T-cell (primary cell): Measurements from ENCODE around the gene MPHOSPH9. TPM values are rescaled to one million over a fixed set of nuclear protein-coding genes. Genes with fewer than 3 reads are reported as not detected.

Source experiments
- ATAC-seq, 4 experiments: fragments of 200-7000 bp in 3 of 4; fragments of 150-1000 bp in 1 of 4; cut with Tn5 transposase; replicated peaks in 1 of 4; 1 replicate in 3 of 4; 2 replicates in 1 of 4; pipeline ENCODE4 v1.10.0; 2021; ENCODE audit warnings: moderate library complexity in 3 of 4, mild to moderate bottlenecking in 2 of 4, moderate number of reproducible peaks in 1 of 4
- CTCF ChIA-PET, 2 donors: fragments of 300-600 bp; sonication (Branson Sonifier 250); formaldehyde crosslinking; loops; one replicate each; lab custom pipeline; 2022; ENCODE audit warnings: antibody characterized with exemption in 2 of 2; lab: Charles Lee
- POLR2A ChIA-PET, 2 donors: fragments of 300-600 bp; sonication (Branson Sonifier 250); formaldehyde crosslinking; loops; one replicate each; lab custom pipeline; 2022; ENCODE audit warnings: antibody characterized with exemption in 2 of 2; lab: Charles Lee
- DNase-seq, 35 experiments: peaks; one replicate each; pipeline versions ENCODE4 v3.0.0 to v3.0.0-alpha.2; 2013 to 2023
- H3K27ac ChIP-seq: one replicate; pipeline ENCODE4 v1.5.1; 2013; ENCODE audit warnings: low read length
- H3K27me3 ChIP-seq, 2 experiments: replicated peaks in 1 of 2; 1 replicate in 1 of 2; 2 replicates in 1 of 2; pipeline versions ENCODE4 v1.6.1 to v1.7.0; 2013; ENCODE audit warnings: low read length in 1 of 2, mixed read lengths in 1 of 2; ENCODE audit not compliant: control insufficient read depth in 2 of 2, insufficient read depth in 2 of 2; ENCODE audit errors: extremely low read depth in 1 of 2
- H3K36me3 ChIP-seq, 2 donors: 1 replicate in 1 of 2; 2 replicates in 1 of 2; pipeline versions ENCODE4 v1.6.1 to v1.7.0; 2013; ENCODE audit warnings: low read length in 1 of 2; ENCODE audit not compliant: control insufficient read depth in 2 of 2, insufficient read depth in 1 of 2; ENCODE audit errors: extremely low read depth in 1 of 2
- H3K4me1 ChIP-seq, 2 experiments: 1 replicate in 1 of 2; 2 replicates in 1 of 2; pipeline versions ENCODE4 v1.6.1 to v1.7.0; 2013; ENCODE audit warnings: low read length in 2 of 2, mixed read lengths in 1 of 2; ENCODE audit not compliant: insufficient read depth in 2 of 2, control insufficient read depth in 1 of 2; ENCODE audit errors: extremely low read depth in 1 of 2
- H3K4me3 ChIP-seq, 2 donors: 1 replicate in 1 of 2; 2 replicates in 1 of 2; pipeline versions ENCODE4 v1.5.1 to v1.7.0; 2013; ENCODE audit warnings: mild to moderate bottlenecking in 2 of 2, low read length in 1 of 2, moderate library complexity in 1 of 2; ENCODE audit not compliant: control insufficient read depth in 1 of 2; ENCODE audit errors: extremely low read depth in 1 of 2
- H3K9me3 ChIP-seq: 2 replicates; pipeline ENCODE4 v1.7.0; 2013
- H3K27ac Mint-ChIP-seq, 2 donors: one replicate each; pipeline ENCODE4 v1.8.0; 2020 to 2021; ENCODE audit warnings: mild to moderate bottlenecking in 2 of 2, mixed read lengths in 2 of 2
- H3K27me3 Mint-ChIP-seq, 2 donors: one replicate each; pipeline ENCODE4 v1.8.0; 2021 to 2022; ENCODE audit warnings: mixed read lengths in 2 of 2
- H3K36me3 Mint-ChIP-seq: one replicate; pipeline ENCODE4 v1.8.0; 2021; ENCODE audit warnings: mixed read lengths
- H3K4me1 Mint-ChIP-seq, 3 donors: one replicate each; pipeline ENCODE4 v1.8.0; 2020 to 2022; ENCODE audit warnings: mixed read lengths in 3 of 3, mild to moderate bottlenecking in 1 of 3
- H3K4me3 Mint-ChIP-seq, 3 donors: one replicate each; pipeline ENCODE4 v1.8.0; 2020 to 2022; ENCODE audit warnings: mild to moderate bottlenecking in 3 of 3, mixed read lengths in 3 of 3, moderate library complexity in 3 of 3
- H3K9me3 Mint-ChIP-seq, 3 donors: one replicate each; pipeline ENCODE4 v1.8.0; 2020 to 2022; ENCODE audit warnings: mixed read lengths in 3 of 3
- WGBS: methylation state at CpG from one replicate; pipeline ENCODE4 v1.1.5; 2013; ENCODE audit warnings: missing lambda C conversion rate; ENCODE audit not compliant: insufficient coverage; 5-methylcytosine and 5-hydroxymethylcytosine counted together
- total RNA-seq, 35 experiments: library from RNA in 6 of 35; stranded (reverse) in 6 of 35; fragments of 120-200 nt in 1 of 35; gene quantifications; one replicate each; pipeline versions ENCODE4 v1.2.1 to v1.2.4 and lab custom pipeline; 2013 to 2026

MPHOSPH9 gene
- total RNA-seq, 5 donors from 2014 or later (not counting 1 experiment from before 2014, with no cell fraction given): 48.5 to 105 (median 56.3) TPM

DNA sequence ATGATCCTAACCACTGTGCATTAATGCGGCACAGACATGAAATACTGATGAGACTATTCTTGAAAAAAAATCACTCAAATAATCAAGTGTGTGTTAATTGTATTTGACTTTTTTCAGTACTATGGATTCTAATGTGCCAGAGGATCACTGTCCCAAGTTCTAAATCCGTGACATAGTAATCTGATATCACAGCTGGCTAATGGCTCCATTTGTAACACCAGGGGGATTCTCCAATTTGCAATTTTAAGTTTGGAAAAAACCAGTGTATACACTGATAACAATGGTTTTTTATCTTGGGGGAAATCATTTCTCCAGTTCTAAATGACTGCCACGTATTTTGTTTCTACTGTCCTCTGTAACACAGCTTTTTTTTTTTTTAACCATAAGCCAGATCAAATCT lies 33.0 kb downstream of the MPHOSPH9 start:
- no peaks in the 10 kb centered on the region for H3K27me3 ChIP-seq
- peaks cover 4 to 5% of the 10 kb centered on the region in 2 experiments for H3K4me1 ChIP-seq
- no peaks in the 10 kb centered on the region for H3K9me3 ChIP-seq
- H3K9me3 Mint-ChIP-seq: no peaks in the 10 kb centered on the region
- H3K4me3 Mint-ChIP-seq: peak overlapping the region in 1 of 3 donors; percentile 12
- CTCF ChIA-PET: interaction anchor here in 1 of 2 donors (1.0 to 1.3 kb wide), 2 partner anchors 23 to 38 kb away, joined by 4 to 5 read pairs; no protein-coding TSS in a partner anchor
- DNase-seq (no peak), ATAC-seq (no peak)
- peak overlapping the region; percentile 91 to 93 for H3K27ac Mint-ChIP-seq
- H3K4me1 Mint-ChIP-seq: peaks cover 18 to 20% (median 19%) of the 10 kb centered on the region in 3 donors
- H3K36me3 ChIP-seq: peaks cover 6 to 39% of the 10 kb centered on the region in 2 donors
- POLR2A ChIA-PET: no interaction called here
- WGBS: 100% methylated on average over 1 of the region's 3 CpGs
- no peak overlapping the region for H3K4me3 ChIP-seq
- no peaks in the 10 kb centered on the region for H3K27me3 Mint-ChIP-seq
- H3K36me3 Mint-ChIP-seq: peaks cover 31% of the 10 kb centered on the region
- H3K27ac ChIP-seq: no peak overlapping the region

DNA sequence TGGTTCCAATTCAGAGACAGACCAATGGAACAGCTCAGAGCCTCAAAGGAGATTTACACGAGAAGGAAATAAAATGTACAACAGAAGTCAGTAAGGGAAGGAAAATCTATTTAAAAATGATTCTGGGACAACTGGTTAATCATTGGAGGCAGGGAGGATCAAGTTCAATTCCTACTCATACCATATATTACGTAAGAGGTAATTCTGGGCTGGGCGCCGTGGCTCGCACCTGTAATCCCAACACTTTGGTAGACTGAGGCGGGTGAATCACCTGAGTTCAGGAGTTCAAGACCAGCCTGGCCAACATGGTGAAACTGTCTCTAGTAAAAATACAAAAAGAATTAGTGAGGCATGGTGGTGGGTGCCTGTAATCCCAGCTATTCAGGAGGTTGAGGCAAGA lies 45.3 kb downstream of the MPHOSPH9 start:
- CTCF ChIA-PET: no interaction called here
- peaks cover 6 to 61% of the 10 kb centered on the region in 2 donors for H3K36me3 ChIP-seq

DNA sequence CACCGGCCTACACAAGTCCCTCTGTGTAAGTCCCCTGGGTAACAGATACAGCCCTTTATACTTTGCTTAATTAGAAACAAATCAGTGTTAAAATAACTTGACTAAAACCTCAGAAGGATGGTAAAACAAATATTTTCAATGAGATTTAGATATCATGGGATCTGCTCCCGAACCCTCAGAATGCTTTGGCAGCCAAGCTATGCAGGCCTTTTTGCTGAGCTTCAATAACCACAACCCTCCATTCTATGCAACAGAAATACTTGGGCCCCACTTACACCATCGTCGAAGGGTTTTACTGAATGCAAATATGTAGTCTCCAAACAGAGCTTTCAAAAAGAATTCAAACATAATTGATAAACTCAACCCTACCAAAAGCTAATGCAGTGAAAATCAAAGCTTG lies 52.8 kb downstream of the MPHOSPH9 start:
- no peaks in the 10 kb centered on the region for H3K9me3 ChIP-seq
- ChIA-PET CTCF (interaction anchor here in 1 of 2 donors (1.1 kb wide), 1 partner anchor 58 kb away, joined by 3 read pairs; no protein-coding TSS in a partner anchor), POLR2A (no interaction called here)
- no peak for DNase-seq
- no peaks in the 10 kb centered on the region for H3K27me3 ChIP-seq
- WGBS: no CpG with 5 or more reads among the region's 4 CpGs
- H3K4me3 ChIP-seq: no peak overlapping the region
- no peak for ATAC-seq
- H3K27ac Mint-ChIP-seq: no peak overlapping the region
- peaks cover 26% of the 10 kb centered on the region for H3K36me3 Mint-ChIP-seq
- H3K27ac ChIP-seq: no peak overlapping the region
- peak overlapping the region in 1 of 3 donors; percentile 21 for H3K4me3 Mint-ChIP-seq
- no peaks in the 10 kb centered on the region for H3K4me1 ChIP-seq
- H3K9me3 Mint-ChIP-seq: no peaks in the 10 kb centered on the region
- H3K36me3 ChIP-seq: peaks cover 8 to 53% of the 10 kb centered on the region in 2 donors
- no peaks in the 10 kb centered on the region for H3K27me3 Mint-ChIP-seq
- no peaks in the 10 kb centered on the region for H3K4me1 Mint-ChIP-seq

More for the DNA sequence above, 45.3 kb downstream of the MPHOSPH9 start:
- Histone ChIP-seq H3K9me3 (no peaks in the 10 kb centered on the region), H3K4me3 (no peak overlapping the region), H3K27ac (no peak overlapping the region), H3K27me3 (no peaks in the 10 kb centered on the region), H3K4me1 (no peaks in the 10 kb centered on the region)
- H3K27me3 Mint-ChIP-seq: no peaks in the 10 kb centered on the region
- no peaks in the 10 kb centered on the region for H3K4me1 Mint-ChIP-seq
- peaks cover 36% of the 10 kb centered on the region for H3K36me3 Mint-ChIP-seq
- WGBS: no CpG with 5 or more reads among the region's 6 CpGs
- H3K27ac Mint-ChIP-seq: no peak overlapping the region
- POLR2A ChIA-PET: no interaction called here
- no peak for ATAC-seq
- DNase-seq: no peak
- H3K9me3 Mint-ChIP-seq: no peaks in the 10 kb centered on the region
- no peak overlapping the region for H3K4me3 Mint-ChIP-seq

DNA sequence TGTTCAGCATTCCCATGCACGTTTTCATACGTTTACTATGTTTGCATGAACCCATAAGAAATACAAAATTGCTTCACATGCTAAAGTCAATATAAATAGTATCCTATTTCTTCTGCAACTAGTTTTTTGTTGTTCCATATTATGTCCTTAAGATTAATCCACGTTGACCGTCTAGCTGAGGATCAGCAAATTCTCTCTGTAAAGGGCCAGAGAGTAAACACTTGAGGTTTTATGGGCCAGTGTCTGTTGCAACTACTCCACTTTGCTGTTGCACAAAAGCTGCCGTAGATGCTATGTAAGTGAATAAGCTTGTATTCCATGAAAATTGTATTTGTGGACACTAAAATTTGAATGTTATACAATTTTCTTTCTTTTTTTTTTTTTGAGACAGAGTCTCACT lies 61.0 kb downstream of the MPHOSPH9 start:
- peaks cover 0 to 5% (median 4%) of the 10 kb centered on the region in 3 donors for H3K4me1 Mint-ChIP-seq
- no peak overlapping the region for H3K4me3 Mint-ChIP-seq
- ATAC-seq: no peak
- CTCF ChIA-PET: interaction anchor here in 1 of 2 donors (1.0 kb wide), 1 partner anchor 66 kb away, joined by 3 read pairs; no protein-coding TSS in a partner anchor
- no peaks in the 10 kb centered on the region for H3K9me3 ChIP-seq
- H3K4me1 ChIP-seq: no peaks in the 10 kb centered on the region
- no peak for DNase-seq
- no peaks in the 10 kb centered on the region for H3K27me3 ChIP-seq
- H3K27ac Mint-ChIP-seq: no peak overlapping the region
- H3K4me3 ChIP-seq: no peak overlapping the region
- H3K27me3 Mint-ChIP-seq: no peaks in the 10 kb centered on the region
- H3K36me3 Mint-ChIP-seq: peaks cover 22% of the 10 kb centered on the region
- WGBS: 90% methylated on average over 2 of the region's 5 CpGs
- no peaks in the 10 kb centered on the region for H3K9me3 Mint-ChIP-seq
- peaks cover 8 to 49% of the 10 kb centered on the region in 2 donors for H3K36me3 ChIP-seq
- no peak overlapping the region for H3K27ac ChIP-seq
- POLR2A ChIA-PET: interaction anchor here in 1 of 2 donors (0.7 kb wide), 1 partner anchor 1841 kb away, joined by 3 read pairs; no protein-coding TSS in a partner anchor

DNA sequence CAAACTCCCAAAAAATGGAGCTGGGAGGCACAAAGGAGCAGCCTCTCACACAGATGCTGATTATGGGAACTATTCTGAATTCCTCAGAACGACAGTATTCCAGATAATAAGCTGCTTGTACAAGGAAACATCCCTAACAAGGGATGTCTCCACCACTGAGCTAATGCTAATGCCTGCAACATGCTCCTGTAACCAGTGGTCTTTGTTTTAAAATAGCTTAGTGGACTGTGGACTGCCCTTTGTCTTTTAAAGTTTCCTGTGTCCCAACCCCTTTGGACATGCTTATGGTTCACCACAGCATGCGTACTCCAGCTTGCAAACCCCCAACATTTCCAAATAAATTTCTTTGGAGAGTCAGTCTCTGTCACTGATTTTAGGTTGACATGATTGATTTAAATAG lies 65.6 kb downstream of the MPHOSPH9 start:
- ATAC-seq: no peak
- POLR2A ChIA-PET: no interaction called here
- CTCF ChIA-PET: no interaction called here
- no peak overlapping the region for H3K27ac Mint-ChIP-seq
- no CpG with 5 or more reads among the region's 2 CpGs for WGBS
- no peaks in the 10 kb centered on the region for H3K9me3 Mint-ChIP-seq
- no peak for DNase-seq
- no peaks in the 10 kb centered on the region for H3K27me3 Mint-ChIP-seq
- no peaks in the 10 kb centered on the region for H3K4me1 ChIP-seq
- no peak overlapping the region for H3K4me3 Mint-ChIP-seq
- peaks cover 41% of the 10 kb centered on the region for H3K36me3 Mint-ChIP-seq
- no peaks in the 10 kb centered on the region for H3K9me3 ChIP-seq
- no peaks in the 10 kb centered on the region for H3K27me3 ChIP-seq
- no peak overlapping the region for H3K4me3 ChIP-seq
- H3K4me1 Mint-ChIP-seq: peaks cover 0 to 4% (median 0%) of the 10 kb centered on the region in 3 donors
- no peak overlapping the region for H3K27ac ChIP-seq
- H3K36me3 ChIP-seq: peaks cover 3 to 46% of the 10 kb centered on the region in 2 donors

DNA sequence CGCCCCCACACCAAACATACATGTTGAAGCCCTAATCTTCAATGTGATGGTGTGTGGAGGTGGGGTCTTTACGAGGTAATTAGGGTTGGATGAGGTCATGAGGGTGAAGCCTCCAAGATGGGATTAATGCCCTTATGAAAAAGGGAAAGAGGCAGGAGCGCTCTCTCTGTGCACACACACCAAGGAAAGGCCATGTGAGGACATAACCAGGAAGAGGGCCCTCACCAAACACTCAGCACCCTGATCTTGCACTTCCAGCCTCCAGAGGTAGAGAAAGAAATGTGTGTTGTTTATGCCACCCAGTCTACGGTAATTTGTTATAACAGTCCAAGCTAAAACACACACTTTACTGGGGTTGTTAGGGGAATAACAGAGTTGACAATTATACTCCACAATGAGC lies 67.4 kb downstream of the MPHOSPH9 start:
- H3K36me3 Mint-ChIP-seq: peaks cover 41% of the 10 kb centered on the region
- no CpG with 5 or more reads among the region's 4 CpGs for WGBS
- H3K9me3 ChIP-seq: no peaks in the 10 kb centered on the region
- peaks cover 0 to 4% (median 0%) of the 10 kb centered on the region in 3 donors for H3K4me1 Mint-ChIP-seq
- no peaks in the 10 kb centered on the region for H3K9me3 Mint-ChIP-seq
- H3K36me3 ChIP-seq: peaks cover 3 to 49% of the 10 kb centered on the region in 2 donors
- ATAC-seq (no peak), DNase-seq (no peak)
- H3K4me3 Mint-ChIP-seq: no peak overlapping the region
- H3K4me1 ChIP-seq: no peaks in the 10 kb centered on the region
- no peak overlapping the region for H3K4me3 ChIP-seq
- H3K27ac ChIP-seq: no peak overlapping the region
- no peaks in the 10 kb centered on the region for H3K27me3 Mint-ChIP-seq
- ChIA-PET POLR2A (no interaction called here), CTCF (interaction anchor here in 1 of 2 donors (0.7 to 1.3 kb wide), 2 partner anchors 72 to 681 kb away, joined by 3 to 4 read pairs; no protein-coding TSS in a partner anchor)
- no peaks in the 10 kb centered on the region for H3K27me3 ChIP-seq
- no peak overlapping the region for H3K27ac Mint-ChIP-seq
